Measurements from ENCODE around the gene MEST. TPM values are rescaled to one million over a fixed set of nuclear protein-coding genes. Genes with fewer than 3 reads are reported as not detected.

The MEST gene
- total and polyA plus RNA-seq, 2 donors (not counting 1 experiment from before 2014, with no cell fraction given) = 2.5 to 6.6 TPM

- H3K9ac ChIP-seq (ENCODE audit: low read length) = no peak overlapping the region
- no peaks in the 10 kb centered on the region for H3K79me2 ChIP-seq (ENCODE audit: control insufficient read depth, insufficient read depth, low read length)
- ATAC-seq (ENCODE audit: low read depth) = no peak
- no peaks in the 10 kb centered on the region for H4K20me1 ChIP-seq (ENCODE audit: control insufficient read depth, insufficient read depth, low read length, poor library complexity, severe bottlenecking)
- ChIA-PET CTCF (interaction anchor here (0.8 kb wide), 1 partner anchor 216 kb away, joined by 3 read pairs; no protein-coding TSS in a partner anchor), POLR2A (no interaction called here)
- no peak overlapping the region for H3K27ac ChIP-seq (ENCODE audit: low read length in 2 of 2)
- H3K9me3 ChIP-seq (ENCODE audit: control extremely low read depth in 1 of 3, control insufficient read depth in 2 of 3, insufficient read depth in 1 of 3, low read length in 2 of 3) = no peaks in the 10 kb centered on the region
- no peaks in the 10 kb centered on the region for H3K4me1 Mint-ChIP-seq
- no peak overlapping the region for H3K4me2 ChIP-seq (replicated peaks; ENCODE audit: low read depth, low read length, poor library complexity, severe bottlenecking)
- H2AFZ ChIP-seq (ENCODE audit: insufficient read depth, low read depth, low read length, poor library complexity, severe bottlenecking) = no peak overlapping the region
- WGBS (ENCODE audit: insufficient coverage) = 100% methylated on average over 1 of the region's 1 CpG
- no peak overlapping the region for H3K4me3 Mint-ChIP-seq
- DNase-seq = no peak
- no peaks in the 10 kb centered on the region for H3K4me1 ChIP-seq (ENCODE audit: control insufficient read depth in 2 of 2, insufficient read depth in 2 of 2, low read length in 2 of 2)
- no peak overlapping the region for H3K4me3 ChIP-seq (ENCODE audit: control extremely low read depth in 1 of 5, extremely low read depth in 1 of 5, insufficient read depth in 1 of 5, low read depth in 2 of 5, low read length in 4 of 5)
- no peaks in the 10 kb centered on the region for H3K9me3 Mint-ChIP-seq (ENCODE audit: insufficient read depth)
- intact Hi-C loops (cut with micrococcal nuclease) = no loop called here
- H3K27ac Mint-ChIP-seq = no peak overlapping the region
- TF ChIP-seq EZH2 (IDR thresholded peaks at IDR 0.05; ENCODE audit: borderline replicate concordance, insufficient read depth, low read depth, low read length, poor library complexity, severe bottlenecking) (no peak), CTCF (IDR thresholded peaks at IDR 0.05) (no peak)
- H3K36me3 ChIP-seq (replicated peaks in 1 of 2; ENCODE audit: control extremely low read depth in 1 of 2, control insufficient read depth in 1 of 2, extremely low read depth in 1 of 2, insufficient read depth in 2 of 2, low read length in 1 of 2) = peaks cover 0 to 5% of the 10 kb centered on the region in 2 experiments
- H3K27me3 ChIP-seq (replicated peaks in 1 of 4; ENCODE audit: control extremely low read depth in 1 of 4, control insufficient read depth in 3 of 4, insufficient read depth in 4 of 4, low read length in 3 of 4) = no peaks in the 10 kb centered on the region
- H3K27me3 Mint-ChIP-seq = no peaks in the 10 kb centered on the region
These were observed 52.5 kb downstream of the MEST start for GRCh38 chr7:130544356-130544755.

- no peak overlapping the region for H3K9ac ChIP-seq (ENCODE audit: low read length)
- H3K27me3 Mint-ChIP-seq = no peaks in the 10 kb centered on the region
- H3K4me2 ChIP-seq (replicated peaks; ENCODE audit: low read depth, low read length, poor library complexity, severe bottlenecking) = no peak overlapping the region
- intact Hi-C loops (cut with micrococcal nuclease) = no loop called here
- H3K9me3 ChIP-seq (ENCODE audit: control extremely low read depth in 1 of 3, control insufficient read depth in 2 of 3, insufficient read depth in 1 of 3, low read length in 2 of 3) = no peaks in the 10 kb centered on the region
- no peak overlapping the region for H3K27ac Mint-ChIP-seq
- H3K4me1 Mint-ChIP-seq = no peaks in the 10 kb centered on the region
- no peak overlapping the region for H2AFZ ChIP-seq (ENCODE audit: insufficient read depth, low read depth, low read length, poor library complexity, severe bottlenecking)
- no peak overlapping the region for H3K4me3 Mint-ChIP-seq
- H3K4me3 ChIP-seq (ENCODE audit: control extremely low read depth in 1 of 5, extremely low read depth in 1 of 5, insufficient read depth in 1 of 5, low read depth in 2 of 5, low read length in 4 of 5) = no peak overlapping the region
- WGBS (ENCODE audit: insufficient coverage) = 100% methylated on average over 2 of the region's 3 CpGs
- H3K79me2 ChIP-seq (ENCODE audit: control insufficient read depth, insufficient read depth, low read length) = no peaks in the 10 kb centered on the region
- H3K9me3 Mint-ChIP-seq (ENCODE audit: insufficient read depth) = no peaks in the 10 kb centered on the region
- DNase-seq = no peak
- H3K36me3 ChIP-seq (replicated peaks in 1 of 2; ENCODE audit: control extremely low read depth in 1 of 2, control insufficient read depth in 1 of 2, extremely low read depth in 1 of 2, insufficient read depth in 2 of 2, low read length in 1 of 2) = no peaks in the 10 kb centered on the region
- ChIA-PET POLR2A (no interaction called here), CTCF (no interaction called here)
- no peaks in the 10 kb centered on the region for H3K4me1 ChIP-seq (ENCODE audit: control insufficient read depth in 2 of 2, insufficient read depth in 2 of 2, low read length in 2 of 2)
- H4K20me1 ChIP-seq (ENCODE audit: control insufficient read depth, insufficient read depth, low read length, poor library complexity, severe bottlenecking) = no peaks in the 10 kb centered on the region
- TF ChIP-seq CTCF (IDR thresholded peaks at IDR 0.05) = no peak
- no peak for TF ChIP-seq EZH2 (IDR thresholded peaks at IDR 0.05; ENCODE audit: borderline replicate concordance, insufficient read depth, low read depth, low read length, poor library complexity, severe bottlenecking)
- H3K27me3 ChIP-seq (replicated peaks in 1 of 4; ENCODE audit: control extremely low read depth in 1 of 4, control insufficient read depth in 3 of 4, insufficient read depth in 4 of 4, low read length in 3 of 4) = no peaks in the 10 kb centered on the region
- no peak overlapping the region for H3K27ac ChIP-seq (ENCODE audit: low read length in 2 of 2)
- no peak for ATAC-seq (ENCODE audit: low read depth)
These were observed 61.6 kb downstream of the MEST start for GRCh38 chr7:130553398-130554029.

Measured in B cell (primary cell).